GM19372 (cell line): Measurements from ENCODE around the gene NCL.
"Not testable (repeated sequence)": the region's sequence is repeated elsewhere in the genome, so short reads cannot be mapped to it uniquely, and the experiment has no call there.

ENCODE experiments used
- ATAC-seq: cut with Tn5 transposase; IDR thresholded peaks from one replicate; pipeline ENCODE4 v1.9.1; 2021; ENCODE audit warnings: mild to moderate bottlenecking, low read depth, moderate library complexity; ENCODE audit not compliant: unreplicated experiment

Gene NCL

DNA sequence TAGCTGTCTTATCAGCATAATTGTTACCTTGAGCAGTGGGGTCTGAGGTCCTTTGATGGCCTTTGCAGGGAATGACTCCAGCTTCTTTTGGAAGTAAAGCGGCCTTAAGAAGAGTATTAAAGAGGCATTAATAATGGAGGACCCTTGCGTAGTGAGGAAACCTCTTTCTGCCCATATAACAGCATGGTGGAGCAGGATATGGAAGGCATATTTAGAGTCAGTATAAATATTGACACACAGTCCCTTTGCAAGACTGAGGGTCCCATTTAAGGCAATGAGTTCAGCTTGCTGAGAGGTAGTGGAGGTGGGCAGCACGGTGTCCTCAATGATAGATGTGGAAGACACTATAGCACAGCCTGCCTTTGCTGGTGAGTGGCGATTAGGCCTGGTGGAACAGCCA is 32.7 kb downstream of the NCL start:
- ATAC-seq = no peak

DNA sequence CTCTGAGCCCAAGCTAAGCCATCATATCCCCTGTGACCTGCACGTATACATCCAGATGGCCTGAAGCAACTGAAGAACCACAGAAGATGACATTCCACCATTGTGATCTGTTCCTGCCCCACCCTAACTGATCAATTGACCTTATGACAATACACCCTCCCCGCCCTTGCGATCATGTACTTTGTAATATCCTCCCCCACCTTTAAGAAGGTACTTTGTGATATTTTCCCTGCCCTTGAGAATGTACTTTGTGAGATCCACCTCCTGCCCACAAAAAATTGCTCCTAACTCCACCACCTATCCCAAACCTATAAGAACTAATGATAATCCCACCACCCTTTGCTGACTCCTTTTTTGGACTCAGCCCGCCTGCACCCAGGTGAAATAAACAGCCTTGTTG is 33.8 kb downstream of the NCL start:
- not testable (repeated sequence) for ATAC-seq

DNA sequence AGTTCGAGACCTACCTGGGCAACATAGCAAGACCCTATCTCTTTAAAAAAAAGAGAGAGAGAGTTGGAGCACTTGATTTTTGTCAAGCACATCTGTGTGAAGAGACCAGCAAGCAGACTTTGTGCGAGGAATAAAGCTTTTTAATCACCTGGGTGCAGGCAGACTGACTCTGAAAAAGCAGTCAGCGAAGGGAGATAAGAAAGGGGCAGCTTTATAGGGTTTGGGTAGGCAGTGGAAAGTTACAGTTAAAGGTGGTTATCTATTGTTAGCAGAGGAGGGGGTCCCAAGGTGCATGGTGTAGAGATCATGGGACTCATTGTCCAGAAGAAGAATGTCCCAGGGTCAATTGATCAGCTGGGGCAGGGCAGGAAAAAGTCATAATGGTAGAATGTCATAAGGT is 34.4 kb downstream of the NCL start:
- no peak for ATAC-seq

DNA sequence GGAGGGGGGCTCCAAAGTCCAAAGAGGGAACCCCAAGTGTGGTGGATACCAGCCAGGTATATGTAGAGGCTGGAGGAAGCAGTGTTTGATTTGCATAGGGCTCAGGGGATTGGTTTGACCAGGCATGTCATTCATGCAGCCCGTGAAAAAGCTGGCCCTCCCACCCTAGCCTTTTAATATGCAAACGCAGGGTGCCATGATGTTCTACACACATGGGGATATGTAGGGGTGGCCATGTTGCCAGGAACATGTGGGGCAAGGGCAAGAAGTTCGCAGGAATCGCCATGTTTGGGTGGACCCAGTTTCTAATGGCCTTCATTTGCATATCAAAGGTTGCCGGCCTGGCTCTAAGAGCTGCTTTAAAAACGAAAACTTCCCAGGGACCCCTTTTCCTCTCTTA is 35.1 kb downstream of the NCL start:
- no peak for ATAC-seq

DNA sequence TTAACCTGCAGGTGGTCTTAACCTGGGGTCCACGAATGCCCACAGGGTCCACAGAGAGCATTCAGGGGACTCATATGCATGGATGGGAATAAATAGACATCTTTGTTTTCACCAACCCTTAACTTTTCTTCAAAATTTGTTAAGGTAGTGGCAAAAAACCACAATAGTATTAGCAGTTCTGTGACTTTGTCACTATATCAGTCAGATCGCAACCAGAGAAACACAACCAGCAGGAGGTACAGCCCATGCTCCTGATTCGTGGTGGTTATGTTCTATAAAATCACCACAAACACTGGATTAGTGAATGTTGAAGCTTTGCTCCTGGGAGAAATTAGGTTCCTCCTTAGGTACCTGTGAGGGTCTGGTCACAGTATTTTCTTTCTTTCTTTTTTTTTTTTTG is 37.2 kb downstream of the NCL start:
- no peak for ATAC-seq

DNA sequence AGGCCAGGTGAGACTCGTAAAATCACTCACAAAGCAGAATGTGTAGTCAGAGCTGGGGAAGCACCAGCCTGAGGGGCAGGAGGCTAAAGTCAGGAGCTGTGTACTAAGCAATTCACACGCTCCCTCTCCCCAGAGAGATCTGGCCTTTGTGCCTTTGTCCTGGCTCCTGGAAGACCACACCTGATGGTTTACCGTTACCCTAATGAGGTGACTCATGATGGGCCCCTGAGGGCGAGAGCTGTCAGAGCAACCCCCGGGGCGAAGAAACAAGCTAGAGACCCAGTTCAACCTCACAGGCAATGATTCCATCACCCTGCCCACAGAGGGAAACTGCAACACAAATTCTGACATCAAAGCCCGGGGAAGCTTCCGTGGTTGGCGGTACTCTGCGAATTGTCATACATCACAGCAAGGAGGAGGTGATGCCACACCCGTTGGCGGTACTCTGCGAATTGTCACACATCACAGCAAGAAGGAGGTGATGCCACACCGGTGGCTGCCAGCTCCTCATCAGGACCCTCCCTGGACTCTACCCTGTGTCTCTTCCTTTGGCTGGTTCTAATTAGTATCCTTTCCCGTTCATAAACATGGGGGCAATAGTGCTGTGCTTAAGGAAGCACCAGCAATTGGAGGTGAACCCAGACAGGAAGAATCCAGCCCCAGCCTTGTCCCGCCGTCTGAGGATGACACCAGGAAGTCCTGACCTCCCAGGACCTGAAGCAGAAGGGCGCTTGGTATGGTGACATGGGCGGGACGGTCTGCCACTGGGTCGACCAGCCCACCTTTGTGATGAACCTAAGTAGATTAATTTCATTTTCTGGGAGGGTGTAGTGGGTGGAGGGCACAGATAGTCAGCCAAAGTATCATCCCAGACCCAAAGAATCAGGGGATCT is 38.2 kb downstream of the NCL start:
- no peak for ATAC-seq

DNA sequence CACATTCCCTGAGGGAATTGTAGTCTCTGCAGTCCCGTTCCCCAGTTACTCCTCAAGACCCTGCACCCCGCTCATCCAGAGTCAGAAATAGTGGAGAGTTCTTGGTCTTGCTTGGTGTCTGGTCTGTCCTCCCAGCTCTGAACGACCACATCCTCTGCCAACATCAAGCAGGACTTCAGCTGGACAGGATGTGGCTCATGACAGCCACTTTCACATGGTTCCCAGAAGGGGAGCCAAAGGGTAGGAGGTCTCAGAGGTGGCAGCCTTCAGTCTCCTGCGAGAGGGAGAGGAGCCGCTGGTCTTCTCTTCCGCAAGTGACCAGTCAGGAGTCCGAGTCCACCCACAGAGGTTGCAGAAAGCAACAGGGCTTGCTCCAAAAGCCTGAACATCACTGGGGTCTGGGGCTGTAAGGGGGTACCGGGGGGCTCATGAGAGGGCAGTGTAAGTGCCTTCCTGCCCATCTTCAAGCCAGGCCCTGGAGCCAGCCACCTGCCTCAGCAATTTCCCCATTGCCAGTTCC is 38.9 kb downstream of the NCL start:
- no peak for ATAC-seq

DNA sequence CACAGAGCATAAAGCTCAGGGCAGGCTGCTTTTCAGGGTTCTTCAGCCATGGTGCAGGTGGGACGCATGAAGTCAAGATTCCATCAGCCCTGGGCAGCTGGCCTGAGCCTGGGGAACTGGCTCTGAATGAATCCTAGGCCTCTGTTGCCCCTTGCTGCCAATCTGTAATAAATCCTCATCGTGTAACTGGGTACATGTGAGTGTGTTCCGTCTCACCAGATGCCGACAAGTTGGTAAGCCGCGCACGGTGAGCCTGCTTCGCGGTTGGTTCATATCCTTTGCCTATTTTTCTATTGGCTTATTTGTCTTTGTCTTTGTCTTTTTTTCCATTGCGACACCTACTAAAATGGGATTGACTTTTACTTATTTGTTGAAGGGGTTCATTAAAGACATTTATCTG is 41.1 kb downstream of the NCL start:
- no peak for ATAC-seq

DNA sequence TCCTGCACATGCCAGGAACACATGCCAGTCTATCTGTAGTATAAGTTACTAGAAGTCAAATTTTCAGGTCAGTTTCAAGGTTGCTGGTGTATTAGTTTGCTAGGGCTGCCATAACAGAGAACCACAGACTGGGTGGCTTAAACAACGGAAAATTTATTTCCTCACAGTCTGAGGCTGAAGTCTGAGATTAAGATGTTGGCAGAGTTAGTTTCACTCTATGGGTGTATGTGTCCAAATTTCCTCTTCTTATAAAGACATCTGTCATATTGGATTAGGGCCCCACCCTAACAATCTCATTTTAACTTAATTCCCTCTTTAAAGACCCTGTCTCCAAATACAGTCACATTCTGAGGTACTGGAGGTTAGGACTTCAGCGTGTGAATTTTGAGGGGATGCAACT is 42.2 kb downstream of the NCL start:
- ATAC-seq = no peak

DNA sequence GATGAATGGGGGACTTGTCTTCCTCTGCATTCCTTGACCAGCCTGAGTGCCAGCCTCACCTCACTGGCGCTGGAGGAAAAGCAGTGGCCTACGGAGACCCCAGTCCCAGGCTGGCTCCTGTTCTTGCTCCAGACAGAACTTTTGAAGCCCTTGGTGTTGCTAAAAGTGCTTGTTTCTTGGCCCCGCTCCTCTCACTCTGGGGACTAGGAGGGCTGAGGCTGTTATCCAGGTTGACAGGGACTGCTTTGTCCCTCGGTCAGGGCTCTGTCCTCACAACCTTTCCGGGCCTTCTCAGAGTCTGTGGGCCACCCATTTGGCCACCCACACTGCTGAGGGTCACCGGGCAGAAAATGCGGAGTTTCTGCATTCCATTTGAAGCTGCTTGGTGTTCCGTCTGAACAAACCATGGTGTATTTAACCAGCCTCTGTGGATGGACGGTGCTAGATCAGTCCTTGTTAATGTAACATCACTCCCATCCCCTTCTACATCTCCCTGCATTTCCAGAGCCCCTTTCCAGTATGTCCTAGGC is 43.2 kb downstream of the NCL start:
- no peak for ATAC-seq

DNA sequence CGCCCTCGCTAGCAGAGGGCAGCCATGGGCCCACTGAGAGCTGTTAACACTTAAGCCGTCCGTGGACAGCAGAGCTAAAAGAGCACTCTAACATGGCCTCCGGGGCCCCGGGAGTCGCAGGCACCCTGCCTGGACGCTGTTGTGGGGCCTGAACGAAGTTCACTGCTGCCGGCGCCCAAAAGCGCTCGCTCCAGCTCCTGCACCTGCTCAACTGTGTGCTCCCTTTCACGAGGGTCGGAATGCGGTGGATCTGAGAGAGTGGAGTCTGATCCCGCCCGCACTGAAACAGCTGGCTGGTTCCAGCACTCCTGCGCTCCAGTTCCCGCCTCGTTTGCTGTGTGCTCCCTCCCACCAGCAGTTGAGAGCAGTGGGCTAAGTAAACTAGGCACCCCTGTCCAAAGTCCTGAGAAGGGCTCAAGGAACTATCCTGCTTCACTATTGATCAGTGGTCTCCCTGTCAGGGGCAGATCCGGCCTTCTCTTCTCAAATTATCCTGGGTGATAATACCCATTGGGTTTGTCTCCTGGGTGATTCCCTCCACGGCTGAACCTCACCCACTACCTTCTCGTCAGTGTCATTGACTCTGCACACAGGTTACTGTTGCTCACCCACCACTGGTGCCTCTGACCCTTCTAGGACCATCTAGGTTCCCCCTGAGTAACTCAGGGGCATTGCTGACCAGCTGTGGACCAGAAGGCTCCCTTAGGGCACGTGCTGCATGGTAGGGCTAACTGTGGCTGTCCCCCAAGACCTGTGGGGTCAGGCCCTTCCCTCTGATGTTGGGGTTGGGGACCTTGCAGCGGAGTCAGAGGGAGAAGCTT is 45.3 kb downstream of the NCL start:
- no peak for ATAC-seq

DNA sequence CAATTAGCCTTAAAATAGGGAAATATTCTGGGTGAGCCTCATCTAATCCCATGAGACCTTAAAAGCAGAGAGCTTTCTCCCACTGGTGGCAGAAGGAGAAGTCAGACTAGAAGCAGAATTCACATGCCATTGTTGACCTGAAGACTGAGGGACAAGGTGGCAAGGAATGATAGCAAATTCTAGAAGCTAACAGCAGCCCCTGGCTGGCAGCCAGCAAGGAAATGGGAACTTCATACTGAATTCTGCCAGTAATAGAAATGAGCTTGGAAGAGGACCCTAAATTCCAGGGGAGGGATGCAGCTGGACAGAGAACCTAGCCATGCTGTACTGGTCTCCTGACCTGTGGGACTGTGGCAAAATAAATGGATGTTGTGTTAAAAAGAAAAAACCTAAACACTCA is 49.3 kb downstream of the NCL start:
- no peak for ATAC-seq

DNA sequence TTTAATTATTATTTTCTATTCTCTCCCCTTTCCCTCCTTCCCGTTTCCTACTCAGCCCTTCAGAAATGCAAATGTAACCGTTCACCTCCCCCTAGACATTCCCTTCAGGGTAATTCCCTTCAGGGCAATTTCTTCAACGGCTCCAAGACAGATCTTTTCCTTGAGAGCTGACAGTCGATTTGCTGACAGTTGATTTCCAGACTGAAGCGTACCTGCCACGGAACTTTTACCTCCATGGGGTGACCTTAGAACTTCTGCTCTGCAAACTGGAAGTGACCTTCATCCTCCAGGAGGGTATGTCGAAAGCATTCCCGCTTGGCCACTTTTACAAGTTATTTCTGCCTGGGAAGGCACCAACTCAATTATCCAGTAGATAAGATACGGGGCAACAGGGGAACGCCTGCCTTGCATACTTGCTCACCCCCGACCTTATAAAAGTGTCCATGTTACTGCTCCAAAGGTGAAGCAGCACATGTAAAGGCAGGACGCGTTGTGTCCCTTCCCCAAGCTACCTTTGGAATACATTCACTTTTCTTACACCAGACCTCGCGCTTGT is 50.3 kb downstream of the NCL start:
- ATAC-seq = no peak

DNA sequence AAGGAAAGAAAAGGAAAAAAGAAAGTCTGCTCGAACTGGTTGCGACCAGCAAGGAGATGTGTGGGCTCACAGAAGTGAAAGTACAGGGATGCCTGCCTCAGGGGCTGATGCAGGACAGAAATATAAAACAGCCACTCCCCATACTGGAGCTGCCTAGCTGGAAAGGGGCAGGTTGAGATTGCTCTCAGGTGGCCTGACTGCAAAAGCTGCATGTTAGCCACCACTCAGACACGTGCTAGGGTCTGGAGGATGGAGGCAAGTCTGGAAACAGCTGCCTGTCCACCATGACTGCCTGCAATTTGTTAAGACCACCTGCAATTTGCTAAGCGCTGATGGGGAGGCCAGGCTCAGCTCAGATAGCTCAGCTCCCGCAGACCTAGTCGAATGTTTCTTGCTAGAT is 50.8 kb downstream of the NCL start:
- ATAC-seq = no peak

DNA sequence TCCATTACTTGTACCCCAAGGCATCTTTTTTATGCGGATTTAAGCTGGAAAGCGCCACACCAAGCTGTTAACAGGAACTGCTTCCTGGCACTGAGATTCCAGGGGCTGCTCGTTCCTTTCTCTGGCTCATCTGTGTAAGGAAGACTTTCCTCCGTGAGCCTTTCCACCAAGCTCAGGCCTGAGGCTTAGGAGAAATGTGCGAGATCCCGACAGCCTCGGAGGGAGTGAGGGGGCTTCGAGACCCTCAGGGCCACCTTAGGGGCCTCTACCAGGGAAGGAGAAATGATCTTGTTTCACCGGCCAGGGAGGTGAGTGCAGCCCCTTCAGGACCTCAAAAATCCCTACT is 51.7 kb downstream of the NCL start:
- no peak for ATAC-seq

DNA sequence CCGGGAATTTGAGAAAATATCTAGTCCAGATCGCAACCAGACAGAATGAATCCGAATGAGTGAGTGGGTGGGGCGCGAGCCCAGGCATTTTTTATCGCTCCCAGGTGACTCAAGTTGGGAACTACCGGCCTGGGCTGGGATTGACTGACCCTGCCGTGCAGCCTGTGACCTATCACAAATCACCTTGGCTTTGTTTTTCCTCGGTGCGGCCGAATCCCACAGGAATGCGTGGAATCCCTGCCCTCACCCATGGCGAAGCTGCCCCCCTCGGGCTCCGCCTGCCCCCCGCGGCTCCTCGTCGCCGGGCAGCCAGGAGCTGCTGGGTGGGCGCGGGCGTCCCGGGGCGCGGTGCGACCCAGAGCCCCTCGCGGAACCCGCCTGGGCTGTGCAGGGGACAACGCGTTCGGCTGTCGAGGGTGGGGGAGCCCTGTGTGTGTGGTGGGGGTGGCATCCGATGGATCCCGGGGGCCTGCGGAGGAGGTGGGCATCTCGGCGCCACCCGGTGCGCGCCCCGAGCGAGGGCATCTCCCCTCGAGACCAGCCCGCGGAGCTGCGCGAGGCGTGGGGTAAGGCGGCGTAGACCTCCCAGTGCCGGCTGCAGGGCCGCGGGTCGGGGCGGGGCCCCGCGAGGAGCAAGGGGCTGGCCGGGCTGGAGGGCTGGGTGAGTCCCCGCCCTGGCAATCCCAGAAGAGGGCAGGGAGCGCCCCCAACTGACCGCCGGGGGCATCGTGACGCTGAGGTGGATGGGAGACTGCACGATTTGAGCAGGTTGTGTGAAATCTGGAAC is 52.3 kb downstream of the NCL start:
- peak; percentile 98 for ATAC-seq

DNA sequence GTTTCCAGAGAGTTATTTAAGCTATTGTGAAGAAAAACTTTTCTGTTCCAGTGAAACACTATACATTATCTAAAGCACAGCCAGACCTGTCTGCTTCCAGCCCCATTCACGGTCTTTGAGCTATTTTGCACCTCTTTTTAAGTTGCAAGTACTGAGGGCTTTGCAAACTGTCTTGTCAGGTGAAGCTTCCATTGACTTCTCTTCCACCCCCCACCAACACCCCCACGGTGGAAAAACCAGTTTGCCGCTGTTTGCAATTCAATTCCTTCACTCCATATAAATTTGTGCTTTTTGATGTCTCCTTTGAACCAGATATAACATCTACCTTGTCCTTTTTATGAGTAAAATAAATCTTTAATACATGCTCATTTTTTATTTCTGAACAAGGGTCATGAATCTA is 53.0 kb downstream of the NCL start:
- no peak for ATAC-seq

DNA sequence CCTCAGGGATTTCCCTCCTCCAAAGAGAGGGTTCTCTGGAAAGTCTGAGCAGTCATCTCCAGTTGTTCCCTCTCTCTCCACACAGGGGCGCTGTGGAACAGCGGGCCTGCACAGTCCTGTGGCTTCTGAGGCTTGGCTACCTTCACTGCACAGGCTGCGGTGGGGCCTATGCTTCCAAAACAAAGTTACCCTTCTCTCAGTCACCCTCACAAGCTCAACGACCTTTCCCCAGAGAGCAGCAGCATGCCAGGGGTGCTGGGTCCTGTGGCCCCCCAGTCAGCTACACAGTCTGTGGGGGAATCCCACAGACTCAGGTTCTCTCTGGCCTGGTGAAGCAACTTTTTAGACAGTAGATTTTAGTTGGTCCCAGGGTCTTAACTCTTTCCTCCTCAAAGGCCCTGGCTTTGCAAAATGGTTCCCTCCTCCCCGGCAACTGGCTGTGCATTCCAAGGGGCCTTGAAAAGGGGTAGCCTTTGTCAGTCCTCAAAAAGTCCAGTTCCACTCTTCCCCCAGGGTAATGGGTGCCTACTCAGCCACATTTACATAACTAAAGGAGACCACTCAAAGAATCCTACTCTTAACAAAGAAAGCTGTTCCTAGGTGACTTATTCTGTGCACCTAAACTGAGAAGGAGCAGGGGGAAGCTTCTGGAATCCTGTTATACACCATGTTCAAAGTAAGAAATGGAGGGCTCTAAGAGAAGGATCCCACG is 53.8 kb downstream of the NCL start:
- ATAC-seq = no peak

DNA sequence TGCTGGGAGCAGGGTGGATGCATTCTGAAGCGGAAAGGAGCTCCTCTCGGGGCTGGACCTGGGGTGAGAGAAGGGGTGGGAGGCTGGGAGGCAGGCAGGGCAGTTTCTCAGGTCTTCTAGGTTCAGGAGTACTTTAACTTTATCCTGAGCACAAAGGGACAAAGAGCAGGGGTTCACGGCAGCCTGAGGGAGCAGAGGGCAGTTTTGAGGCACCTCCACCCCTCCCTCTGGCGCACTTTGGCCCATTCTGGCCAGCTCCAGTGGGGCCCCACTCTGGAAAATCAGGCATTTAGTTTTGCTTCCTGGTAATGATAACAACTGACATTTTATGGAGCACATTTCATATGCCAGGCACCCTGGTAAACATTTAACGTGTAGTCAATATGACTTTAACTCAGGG is 54.5 kb downstream of the NCL start:
- ATAC-seq = no peak

DNA sequence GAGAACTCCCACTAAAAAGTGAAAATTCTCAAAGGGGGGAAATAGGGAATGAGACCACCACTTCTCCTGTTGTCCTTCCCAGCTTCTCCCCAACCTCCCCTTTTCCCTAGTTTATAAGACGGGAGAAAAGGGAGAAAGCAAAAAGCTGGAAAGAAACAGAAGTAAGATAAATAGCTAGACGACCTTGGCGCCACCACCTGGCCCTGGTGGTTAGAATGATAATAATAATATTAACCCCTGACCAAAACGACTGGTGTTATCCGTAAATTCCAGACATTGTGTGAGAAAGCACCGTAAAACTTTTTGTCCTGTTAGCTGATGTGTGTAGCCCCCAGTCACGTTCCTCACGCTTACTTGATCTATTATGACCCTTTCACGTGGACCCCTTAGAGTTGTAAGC is 56.0 kb downstream of the NCL start:
- ATAC-seq = not testable (repeated sequence)
